WERI-Rb-1 (cell line): ENCODE results near the gene PAGR1.
"Not testable (repeated sequence)": the region's sequence is repeated elsewhere in the genome, so short reads cannot be mapped to it uniquely, and the experiment has no call there.

Source experiments
- DNase-seq: peaks from one replicate; pipeline ENCODE4 v3.0.0-alpha.2; 2020
- H3K27ac ChIP-seq: fragments of 250-450 bp; sonication (Bioruptor Pico); 2 replicates; pipeline ENCODE4 v1.5.1; 2020; ENCODE audit warnings: mild to moderate bottlenecking, moderate library complexity
- H3K27me3 ChIP-seq: fragments of 250-450 bp; sonication (Bioruptor Pico); 2 replicates; pipeline ENCODE4 v1.5.1; 2021; ENCODE audit warnings: mild to moderate bottlenecking, low read depth, moderate library complexity; ENCODE audit not compliant: insufficient read depth, severe bottlenecking
- H3K36me3 ChIP-seq: fragments of 250-450 bp; sonication (Bioruptor Pico); 2 replicates; pipeline ENCODE4 v1.5.1; 2020; ENCODE audit warnings: mild to moderate bottlenecking, moderate library complexity
- H3K4me3 ChIP-seq: 2 replicates; pipeline ENCODE4 v1.5.1; 2011; ENCODE audit warnings: low read depth, mild to moderate bottlenecking, control low read depth, low read length
- H3K9me3 ChIP-seq: fragments of 250-450 bp; sonication (Bioruptor Pico); 2 replicates; pipeline ENCODE4 v1.5.1; 2021; ENCODE audit warnings: mild to moderate bottlenecking, moderate library complexity; ENCODE audit not compliant: severe bottlenecking
- TF ChIP-seq, protein P1 (sequence below): IDR thresholded peaks from 2 replicates; pipeline ENCODE4 v1.5.1; 2011; ENCODE audit warnings: low read depth, mild to moderate bottlenecking, control low read depth, inconsistent platforms, low read length

The PAGR1 gene

DNA sequence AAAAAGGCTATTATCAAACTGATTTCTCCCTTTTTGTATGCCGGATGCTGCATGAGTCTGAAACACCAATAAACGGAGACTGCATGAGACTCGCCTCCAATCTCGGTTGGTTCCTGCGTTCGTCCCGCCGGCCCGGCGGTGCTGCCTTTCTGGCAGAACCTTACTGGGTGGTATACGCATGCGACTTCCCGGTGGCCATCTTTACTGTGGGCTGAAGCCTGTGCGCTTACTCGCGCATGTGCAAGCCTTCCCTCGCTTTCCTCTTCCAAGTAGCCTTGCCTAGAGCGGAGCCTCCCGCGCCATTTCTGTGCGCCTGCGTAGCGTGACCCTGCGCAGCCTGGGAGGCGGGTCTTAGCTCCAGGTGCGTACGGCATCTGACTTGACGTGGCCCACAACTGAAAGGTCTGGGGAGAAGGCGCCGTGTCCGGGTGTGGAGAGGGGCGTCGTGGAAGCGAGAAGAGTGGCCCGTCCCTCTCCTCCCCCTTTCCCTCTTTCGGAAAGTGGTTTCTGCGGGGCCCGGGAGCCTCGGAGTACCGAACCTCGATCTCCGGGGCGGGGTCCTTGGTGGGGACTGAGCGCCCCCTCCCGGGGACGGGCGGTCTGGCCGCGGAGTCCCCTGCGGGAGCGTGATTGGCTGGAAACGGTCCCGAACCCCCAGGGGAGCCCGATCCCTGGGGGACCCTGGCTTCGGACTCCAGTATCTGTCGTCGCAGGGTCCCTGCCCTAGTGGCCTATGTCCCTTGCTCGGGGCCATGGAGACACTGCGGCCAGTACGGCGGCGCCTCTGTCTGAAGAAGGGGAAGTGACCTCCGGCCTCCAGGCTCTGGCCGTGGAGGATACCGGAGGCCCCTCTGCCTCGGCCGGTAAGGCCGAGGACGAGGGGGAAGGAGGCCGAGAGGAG, at the start of gene PAGR1:
Gene PAGR1 (plus strand): TSS at position 360 of the 901 bp plus-strand sequence. CDS start 374 bp downstream, at position 734.
- Histone ChIP-seq H3K36me3 (peaks cover 27% of the 10 kb centered on the region), H3K4me3 (peak within 1 kb of the TSS; percentile 81), H3K27me3 (no peaks in the 10 kb centered on the region), H3K9me3 (no peaks in the 10 kb centered on the region), H3K27ac (peak within 1 kb of the TSS; percentile 97)
- peak; percentile 98 for DNase-seq
- TF ChIP-seq, protein P1, sequence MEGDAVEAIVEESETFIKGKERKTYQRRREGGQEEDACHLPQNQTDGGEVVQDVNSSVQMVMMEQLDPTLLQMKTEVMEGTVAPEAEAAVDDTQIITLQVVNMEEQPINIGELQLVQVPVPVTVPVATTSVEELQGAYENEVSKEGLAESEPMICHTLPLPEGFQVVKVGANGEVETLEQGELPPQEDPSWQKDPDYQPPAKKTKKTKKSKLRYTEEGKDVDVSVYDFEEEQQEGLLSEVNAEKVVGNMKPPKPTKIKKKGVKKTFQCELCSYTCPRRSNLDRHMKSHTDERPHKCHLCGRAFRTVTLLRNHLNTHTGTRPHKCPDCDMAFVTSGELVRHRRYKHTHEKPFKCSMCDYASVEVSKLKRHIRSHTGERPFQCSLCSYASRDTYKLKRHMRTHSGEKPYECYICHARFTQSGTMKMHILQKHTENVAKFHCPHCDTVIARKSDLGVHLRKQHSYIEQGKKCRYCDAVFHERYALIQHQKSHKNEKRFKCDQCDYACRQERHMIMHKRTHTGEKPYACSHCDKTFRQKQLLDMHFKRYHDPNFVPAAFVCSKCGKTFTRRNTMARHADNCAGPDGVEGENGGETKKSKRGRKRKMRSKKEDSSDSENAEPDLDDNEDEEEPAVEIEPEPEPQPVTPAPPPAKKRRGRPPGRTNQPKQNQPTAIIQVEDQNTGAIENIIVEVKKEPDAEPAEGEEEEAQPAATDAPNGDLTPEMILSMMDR: peak; percentile 90

DNA sequence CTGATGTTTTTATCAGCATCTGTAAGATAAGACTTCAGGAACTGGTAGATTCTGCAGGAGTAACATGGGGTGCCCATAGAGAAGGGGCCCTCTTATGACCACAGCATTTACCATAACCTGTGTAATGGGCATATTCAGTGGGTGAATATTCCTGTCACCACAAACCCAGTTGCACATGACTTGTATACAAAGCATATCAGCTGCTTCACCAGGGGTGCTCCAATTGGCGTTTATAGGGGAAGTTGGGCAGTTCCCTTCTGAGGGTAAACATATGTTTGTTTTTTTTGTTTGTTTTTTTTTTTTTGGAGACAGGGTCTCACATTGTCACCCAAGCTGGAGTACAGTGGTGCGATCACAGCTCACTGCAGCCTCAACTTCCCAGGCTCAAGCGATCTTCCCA, 49.4 kb upstream of the PAGR1 start:
- Histone ChIP-seq H3K36me3 (no peaks in the 10 kb centered on the region), H3K27me3 (no peaks in the 10 kb centered on the region), H3K4me3 (no peak overlapping the region), H3K27ac (no peak overlapping the region), H3K9me3 (no peaks in the 10 kb centered on the region)
- TF ChIP-seq, protein P1: no peak
- no peak for DNase-seq

DNA sequence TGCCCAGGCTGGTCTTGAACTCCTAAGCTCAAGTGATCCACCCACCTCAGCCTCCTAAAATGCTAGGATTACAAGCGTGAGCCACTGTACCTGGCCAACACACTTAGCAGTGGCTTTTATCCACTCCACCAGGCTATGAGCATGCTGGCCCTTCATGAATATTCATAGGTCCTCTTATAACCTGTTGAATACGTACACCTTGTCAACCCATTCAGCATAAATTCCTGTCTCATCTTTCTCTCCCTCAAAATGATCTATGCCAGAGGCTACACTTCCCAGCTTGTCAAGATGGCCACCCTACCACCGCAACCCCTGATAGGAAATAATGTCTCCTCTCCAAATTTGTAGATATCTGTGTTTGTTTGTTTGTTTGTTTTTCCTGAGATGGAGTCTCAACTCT, 48.9 kb upstream of the PAGR1 start:
- Histone ChIP-seq H3K4me3 (no peak overlapping the region), H3K27ac (no peak overlapping the region), H3K9me3 (no peaks in the 10 kb centered on the region), H3K36me3 (no peaks in the 10 kb centered on the region), H3K27me3 (no peaks in the 10 kb centered on the region)
- DNase-seq: no peak
- TF ChIP-seq, protein P1: no peak

DNA sequence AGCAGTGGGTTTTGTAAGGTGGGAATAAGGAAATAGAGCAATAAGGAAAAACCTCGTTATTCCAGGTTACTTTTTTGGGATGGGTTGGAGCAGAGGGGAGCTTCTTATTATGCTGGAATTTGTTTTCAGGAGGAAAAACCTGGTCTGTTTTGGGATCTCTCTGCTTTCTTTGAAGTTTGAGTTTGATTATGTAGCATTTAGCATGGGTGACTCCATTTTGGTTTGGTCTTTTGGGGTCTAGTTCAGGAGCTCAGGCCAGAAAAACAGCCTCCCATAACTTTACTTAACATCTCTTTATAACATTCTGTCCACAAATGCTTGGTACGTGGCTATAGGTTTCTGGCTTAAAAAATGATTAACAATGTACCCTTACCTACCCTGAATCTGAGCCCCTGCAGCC, 46.4 kb upstream of the PAGR1 start:
- no peaks in the 10 kb centered on the region for H3K36me3 ChIP-seq
- H3K9me3 ChIP-seq: no peaks in the 10 kb centered on the region
- TF ChIP-seq, protein P1: no peak
- no peak for DNase-seq
- H3K27ac ChIP-seq: no peak overlapping the region
- H3K4me3 ChIP-seq: no peak overlapping the region
- no peaks in the 10 kb centered on the region for H3K27me3 ChIP-seq

DNA sequence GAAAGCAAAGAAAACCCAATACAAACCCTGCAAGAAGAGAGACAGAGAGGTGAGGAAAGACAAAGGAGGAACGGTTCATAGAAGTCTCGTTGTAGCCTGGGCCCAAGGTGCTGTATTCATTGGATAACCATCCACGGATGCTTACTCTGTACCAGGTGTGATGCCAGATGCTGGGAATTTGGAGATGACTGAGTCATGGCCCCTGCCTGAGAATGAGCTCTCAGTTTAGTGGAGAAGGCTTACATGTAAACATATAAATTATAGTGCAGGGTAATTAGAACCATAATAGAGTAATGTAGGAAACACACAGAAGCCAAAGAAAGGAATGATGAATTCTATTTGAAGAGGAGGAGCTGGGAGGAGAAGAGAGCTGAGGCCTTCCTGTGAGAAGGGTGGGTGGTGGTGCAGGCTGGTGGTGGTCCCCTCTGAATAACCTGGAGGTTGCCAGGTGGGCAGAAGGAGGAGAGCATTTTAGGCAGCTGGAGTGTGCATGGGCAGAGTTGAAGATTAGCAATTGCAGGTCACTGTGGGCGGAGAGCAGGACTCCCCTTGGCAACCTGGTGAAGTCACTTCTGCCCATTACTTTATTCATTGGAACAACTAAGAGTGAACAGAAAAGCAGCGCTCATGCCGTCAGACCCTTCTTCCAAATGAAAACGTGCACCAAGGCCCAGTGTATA, 45.6 kb upstream of the PAGR1 start:
- TF ChIP-seq, protein P1: no peak
- no peaks in the 10 kb centered on the region for H3K36me3 ChIP-seq
- no peaks in the 10 kb centered on the region for H3K27me3 ChIP-seq
- no peaks in the 10 kb centered on the region for H3K9me3 ChIP-seq
- DNase-seq: no peak
- H3K4me3 ChIP-seq: no peak overlapping the region
- no peak overlapping the region for H3K27ac ChIP-seq

DNA sequence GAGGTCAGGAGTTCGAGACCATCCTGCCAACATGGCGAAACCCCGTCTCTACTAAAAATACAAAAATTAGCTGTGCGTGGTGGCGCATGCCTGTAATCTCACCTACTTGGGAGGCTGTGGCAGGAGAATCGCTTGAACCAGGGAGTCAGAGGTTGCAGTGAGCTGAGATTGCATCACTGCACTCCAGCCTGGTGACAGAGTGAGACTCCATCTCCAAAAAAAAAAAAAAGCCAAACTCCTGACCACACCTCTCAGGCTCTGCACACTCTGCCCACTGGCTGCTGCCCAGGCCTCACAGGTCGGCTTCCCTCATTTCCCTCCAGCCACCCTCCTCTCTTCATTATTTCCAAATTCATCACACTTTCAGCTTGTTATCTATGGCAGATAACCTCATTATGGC, 43.6 kb upstream of the PAGR1 start:
- not testable (repeated sequence) for H3K27ac ChIP-seq, H3K27me3 ChIP-seq, H3K9me3 ChIP-seq, DNase-seq, H3K36me3 ChIP-seq, H3K4me3 ChIP-seq
